ENCODE measurements around the gene SDR42E2.

GRCh38 chr16:22130528-22130927 lies 31.8 kb upstream of the SDR42E2 start:
- TF ChIP-seq CTCF (conservative IDR thresholded peaks at IDR 0.05; ENCODE audit: low read depth, low read length) (no peak), EZH2 (IDR thresholded peaks at IDR 0.05; ENCODE audit: borderline replicate concordance, low read depth, low read length, poor library complexity, severe bottlenecking) (no peak)
